GM21576 (cell line): ENCODE measurements around the gene DRGX.

Experiments used
- ATAC-seq: cut with Tn5 transposase; IDR thresholded peaks from one replicate; pipeline ENCODE4 v1.9.1; 2021; ENCODE audit warnings: mild to moderate bottlenecking, moderate library complexity; ENCODE audit not compliant: unreplicated experiment

Gene DRGX

GRCh38 chr10:49348593-49348992 is 47.3 kb downstream of the DRGX start:
- ATAC-seq = no peak

- no peak for ATAC-seq
Observed at GRCh38 chr10:49347827-49348226, 48.1 kb downstream of the DRGX start.

GRCh38 chr10:49347342-49347741 is 48.5 kb downstream of the DRGX start:
- ATAC-seq = no peak

- ATAC-seq = no peak
Observed at GRCh38 chr10:49344840-49345239, 51.0 kb downstream of the DRGX start.

GRCh38 chr10:49338604-49339003 is 57.3 kb downstream of the DRGX start:
- ATAC-seq = no peak

- ATAC-seq = no peak
Observed at GRCh38 chr10:49335364-49335972, 60.4 kb downstream of the DRGX start.

- ATAC-seq = no peak
Observed at GRCh38 chr10:49334964-49335363, 60.9 kb downstream of the DRGX start.

GRCh38 chr10:49333192-49333591 is 62.7 kb downstream of the DRGX start:
- no peak for ATAC-seq

- ATAC-seq = no peak
Observed at GRCh38 chr10:49332768-49333167, 63.1 kb downstream of the DRGX start.

- no peak for ATAC-seq
Observed at GRCh38 chr10:49332333-49332732, 63.6 kb downstream of the DRGX start.

- no peak for ATAC-seq
Observed at GRCh38 chr10:49331431-49331830, 64.5 kb downstream of the DRGX start.

- no peak for ATAC-seq
Observed at GRCh38 chr10:49330127-49330665, 65.7 kb downstream of the DRGX start.

GRCh38 chr10:49329146-49329505 is 66.8 kb downstream of the DRGX start:
- no peak for ATAC-seq

GRCh38 chr10:49328401-49329145 is 67.3 kb downstream of the DRGX start:
- ATAC-seq = no peak

- ATAC-seq = no peak
Observed at GRCh38 chr10:49327036-49327813, 68.7 kb downstream of the DRGX start.

GRCh38 chr10:49325916-49326783 is 69.7 kb downstream of the DRGX start:
- ATAC-seq = no peak

GRCh38 chr10:49325131-49325915 is 70.6 kb downstream of the DRGX start:
- no peak for ATAC-seq

GRCh38 chr10:49324711-49325110 is 71.2 kb downstream of the DRGX start:
- no peak for ATAC-seq

GRCh38 chr10:49323896-49324270 is 72.0 kb downstream of the DRGX start:
- ATAC-seq = no peak
